Measurements from ENCODE around the gene PARD3B. TPM values are rescaled to one million over a fixed set of nuclear protein-coding genes. Genes with fewer than 3 reads are reported as not detected.

Gene PARD3B
- total RNA-seq, 2 experiments from 2014 or later = 0.16 TPM; not detected in 1

DNA sequence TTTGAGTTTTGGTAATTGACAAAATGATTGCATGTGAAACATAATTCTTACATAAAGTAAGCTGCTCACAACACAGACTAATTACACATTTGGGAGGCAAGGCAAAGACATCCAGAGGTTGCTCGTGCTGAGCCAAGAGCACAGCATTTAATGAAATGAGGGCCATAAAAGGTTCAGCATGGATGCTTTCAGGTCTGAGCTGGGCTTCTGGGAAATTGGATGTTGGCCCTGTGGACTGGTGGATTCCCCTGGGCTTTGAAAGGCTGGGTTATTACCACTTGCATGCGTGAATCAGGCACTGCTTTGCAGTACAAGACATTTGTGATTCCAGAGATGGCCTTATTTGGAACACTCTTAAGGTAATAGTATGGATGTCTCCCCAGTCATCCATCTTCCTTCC lies 603.5 kb downstream of the PARD3B start:
- Mint-ChIP-seq H3K36me3 (no peaks in the 10 kb centered on the region), H3K4me1 (no peaks in the 10 kb centered on the region), H3K9me3 (ENCODE audit: low read depth) (peaks cover 2% of the 10 kb centered on the region), H3K4me3 (no peak overlapping the region), H3K27me3 (no peaks in the 10 kb centered on the region), H3K27ac (no peak overlapping the region)
- DNase-seq = no peak
- CTCF ChIA-PET = no interaction called here
- ATAC-seq = no peak

DNA sequence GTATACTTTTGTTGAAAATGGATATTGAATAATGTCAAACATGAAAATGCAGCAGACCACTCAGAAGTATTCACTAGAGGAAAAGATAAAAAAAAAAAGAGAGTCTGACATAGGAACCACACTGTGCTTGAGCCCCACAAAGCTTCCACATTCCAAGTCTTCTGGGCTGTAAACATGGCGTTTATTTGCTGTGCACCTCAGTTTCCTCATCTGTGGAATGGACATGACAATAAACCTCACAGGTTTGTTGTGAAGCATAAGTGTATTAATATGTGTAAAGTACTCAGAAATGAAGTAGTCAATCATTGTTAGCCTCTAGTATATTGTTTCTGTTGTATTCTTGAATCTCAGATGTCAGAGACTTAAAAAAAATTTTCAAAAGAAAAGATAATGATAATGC lies 611.2 kb downstream of the PARD3B start:
- Mint-ChIP-seq H3K36me3 (no peaks in the 10 kb centered on the region), H3K4me1 (no peaks in the 10 kb centered on the region), H3K27me3 (no peaks in the 10 kb centered on the region), H3K27ac (no peak overlapping the region), H3K4me3 (no peak overlapping the region), H3K9me3 (ENCODE audit: low read depth) (peaks cover 2% of the 10 kb centered on the region)
- DNase-seq = no peak
- ATAC-seq = no peak
- CTCF ChIA-PET = no interaction called here

DNA sequence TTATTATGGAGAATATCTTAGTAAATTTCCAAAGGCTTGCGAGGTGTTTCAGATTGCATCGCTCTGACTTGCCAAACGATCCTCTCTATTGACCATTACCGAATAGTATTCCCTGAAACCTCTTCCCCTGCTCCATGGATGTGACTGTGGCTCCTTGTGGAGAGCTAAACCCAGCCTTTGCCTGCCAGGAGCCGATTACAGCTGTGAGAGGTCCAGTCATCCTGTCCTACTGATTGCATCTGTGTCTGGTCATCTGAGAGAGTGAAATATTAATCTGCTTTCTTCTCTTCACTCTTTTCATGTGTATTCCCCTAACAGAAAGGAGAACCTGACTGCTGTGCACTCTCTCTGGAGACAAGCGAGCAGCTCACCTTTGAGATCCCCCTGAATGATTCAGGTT lies 613.1 kb downstream of the PARD3B start:
- DNase-seq (no peak), ATAC-seq (no peak)
- H3K4me3 Mint-ChIP-seq = no peak overlapping the region
- CTCF ChIA-PET = no interaction called here
- no peak overlapping the region for H3K27ac Mint-ChIP-seq
- no peaks in the 10 kb centered on the region for H3K9me3 Mint-ChIP-seq (ENCODE audit: low read depth)
- H3K27me3 Mint-ChIP-seq = no peaks in the 10 kb centered on the region
- no peaks in the 10 kb centered on the region for H3K4me1 Mint-ChIP-seq
- H3K36me3 Mint-ChIP-seq = no peaks in the 10 kb centered on the region

DNA sequence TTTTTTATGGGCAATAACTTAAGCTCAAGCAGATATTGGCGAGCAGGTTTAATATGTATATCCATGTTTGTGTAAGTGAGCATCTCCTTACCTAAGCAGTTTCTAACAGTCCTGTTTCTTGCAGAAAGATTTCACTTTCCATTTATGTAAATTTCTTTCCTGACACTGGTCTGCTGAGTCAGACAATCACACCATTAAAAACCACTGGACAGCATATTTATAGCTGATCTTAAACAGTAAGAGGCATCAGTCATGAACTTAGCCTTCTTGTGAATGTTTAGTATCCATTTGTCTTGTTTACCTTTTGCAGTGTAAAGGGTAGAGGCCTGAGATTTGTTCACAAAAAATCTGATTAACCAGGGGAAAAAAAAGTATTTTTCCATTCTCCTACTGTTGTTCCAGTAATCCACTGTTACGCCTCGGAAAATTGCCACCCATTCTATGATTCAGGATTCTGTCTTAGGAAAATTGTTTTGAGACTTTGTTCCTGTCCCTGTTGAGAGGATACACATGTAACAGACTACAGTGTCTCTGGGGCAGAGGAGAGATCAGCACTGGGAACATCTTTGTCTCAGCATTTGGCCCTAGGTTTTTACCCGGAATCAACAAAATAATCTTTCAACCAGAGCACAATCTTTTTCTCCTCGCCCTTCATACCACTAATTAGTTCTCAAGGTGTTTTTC lies 616.0 kb downstream of the PARD3B start:
- H3K4me3 Mint-ChIP-seq = no peak overlapping the region
- H3K27me3 Mint-ChIP-seq = no peaks in the 10 kb centered on the region
- H3K9me3 Mint-ChIP-seq (ENCODE audit: low read depth) = no peaks in the 10 kb centered on the region
- H3K27ac Mint-ChIP-seq = no peak overlapping the region
- CTCF ChIA-PET = no interaction called here
- ATAC-seq = no peak
- H3K36me3 Mint-ChIP-seq = no peaks in the 10 kb centered on the region
- no peaks in the 10 kb centered on the region for H3K4me1 Mint-ChIP-seq
- DNase-seq = no peak

DNA sequence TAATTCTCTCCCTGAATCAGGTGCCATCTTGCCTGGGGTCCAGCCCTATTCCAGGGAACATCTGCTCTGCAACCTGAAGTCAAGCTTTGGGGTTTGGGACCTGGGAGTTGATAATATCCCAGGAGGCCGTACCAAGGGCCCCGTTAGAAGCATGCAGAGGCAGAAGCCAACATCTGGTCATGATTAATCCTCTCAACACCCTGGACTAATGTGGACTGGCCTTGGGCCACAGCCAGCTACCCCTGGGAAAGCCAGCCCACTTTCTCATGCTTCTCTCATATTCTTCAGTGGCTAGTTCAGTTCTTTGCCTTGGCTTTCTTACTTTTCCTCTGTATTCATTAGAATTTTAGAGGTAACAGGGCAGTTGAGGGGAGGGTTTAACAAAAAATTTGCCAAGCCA lies 621.5 kb downstream of the PARD3B start:
- DNase-seq (no peak), ATAC-seq (no peak)
- CTCF ChIA-PET = no interaction called here
- Mint-ChIP-seq H3K27ac (no peak overlapping the region), H3K9me3 (ENCODE audit: low read depth) (no peaks in the 10 kb centered on the region), H3K4me1 (no peaks in the 10 kb centered on the region), H3K27me3 (no peaks in the 10 kb centered on the region), H3K4me3 (no peak overlapping the region), H3K36me3 (no peaks in the 10 kb centered on the region)

DNA sequence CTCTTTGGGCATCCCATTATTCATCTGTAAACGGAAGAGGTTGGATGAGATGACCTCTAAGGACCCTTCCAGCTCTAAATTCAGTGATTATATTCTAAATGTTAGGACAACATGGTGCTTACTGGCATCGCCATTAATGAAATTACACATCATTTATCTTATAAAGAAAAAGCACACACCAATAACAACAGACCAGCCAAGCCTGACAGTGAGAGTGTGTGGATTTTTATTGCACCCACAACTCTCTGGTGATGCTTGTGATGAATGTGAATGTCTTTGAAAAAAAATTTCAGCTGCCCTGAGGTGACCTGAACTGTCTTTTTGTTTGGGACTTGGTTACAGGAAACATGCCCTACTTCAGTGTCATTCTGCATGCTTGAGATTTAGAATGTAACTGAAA lies 623.7 kb downstream of the PARD3B start:
- Mint-ChIP-seq H3K27me3 (no peaks in the 10 kb centered on the region), H3K27ac (no peak overlapping the region), H3K36me3 (no peaks in the 10 kb centered on the region), H3K4me3 (no peak overlapping the region), H3K4me1 (no peaks in the 10 kb centered on the region), H3K9me3 (ENCODE audit: low read depth) (no peaks in the 10 kb centered on the region)
- DNase-seq = no peak
- CTCF ChIA-PET = no interaction called here
- no peak for ATAC-seq

DNA sequence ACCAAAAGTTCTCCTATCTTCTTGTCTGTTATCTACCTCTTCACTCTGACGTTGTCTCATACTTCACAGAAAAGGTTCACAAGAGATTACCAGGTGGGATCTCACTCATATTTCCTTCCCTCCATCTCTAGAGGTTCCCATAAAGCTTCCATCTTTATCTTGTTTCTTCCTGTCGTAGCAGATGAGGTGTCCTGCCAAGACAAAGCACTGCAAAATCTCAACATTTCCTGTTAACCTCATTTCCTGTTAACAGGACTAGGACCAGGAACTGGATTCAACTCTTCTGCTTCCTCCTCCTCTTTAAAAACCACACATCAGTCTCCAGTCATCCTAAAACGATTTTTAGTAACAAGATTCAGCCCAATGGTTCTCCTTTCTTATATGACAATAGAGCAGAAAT lies 624.2 kb downstream of the PARD3B start:
- no peaks in the 10 kb centered on the region for H3K36me3 Mint-ChIP-seq
- H3K4me1 Mint-ChIP-seq = no peaks in the 10 kb centered on the region
- CTCF ChIA-PET = no interaction called here
- DNase-seq = no peak
- H3K4me3 Mint-ChIP-seq = no peak overlapping the region
- H3K27ac Mint-ChIP-seq = no peak overlapping the region
- H3K27me3 Mint-ChIP-seq = no peaks in the 10 kb centered on the region
- ATAC-seq = no peak
- H3K9me3 Mint-ChIP-seq (ENCODE audit: low read depth) = no peaks in the 10 kb centered on the region

DNA sequence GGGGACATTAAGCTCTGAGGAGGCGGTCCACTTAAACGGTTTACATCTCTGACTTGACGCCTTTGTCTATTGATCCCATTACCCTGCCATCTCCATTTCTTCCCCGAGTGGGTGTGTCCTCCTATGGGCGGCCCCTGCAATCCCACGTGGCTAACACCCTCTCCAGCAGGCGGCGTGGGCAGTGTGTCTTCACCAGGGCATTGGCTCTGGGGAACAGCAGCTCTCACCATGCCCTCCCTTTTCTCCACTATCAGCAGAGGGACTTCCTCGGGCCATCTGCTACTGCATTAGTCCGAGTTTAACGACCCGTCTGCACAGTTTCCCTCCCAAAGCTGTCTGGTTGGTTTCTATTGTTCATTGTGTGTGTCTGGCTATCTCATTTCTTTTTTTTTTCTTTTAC lies 625.1 kb downstream of the PARD3B start:
- Mint-ChIP-seq H3K4me1 (no peaks in the 10 kb centered on the region), H3K36me3 (no peaks in the 10 kb centered on the region), H3K4me3 (no peak overlapping the region), H3K27me3 (no peaks in the 10 kb centered on the region), H3K9me3 (ENCODE audit: low read depth) (no peaks in the 10 kb centered on the region), H3K27ac (no peak overlapping the region)
- no peak for DNase-seq
- CTCF ChIA-PET = no interaction called here
- no peak for ATAC-seq

DNA sequence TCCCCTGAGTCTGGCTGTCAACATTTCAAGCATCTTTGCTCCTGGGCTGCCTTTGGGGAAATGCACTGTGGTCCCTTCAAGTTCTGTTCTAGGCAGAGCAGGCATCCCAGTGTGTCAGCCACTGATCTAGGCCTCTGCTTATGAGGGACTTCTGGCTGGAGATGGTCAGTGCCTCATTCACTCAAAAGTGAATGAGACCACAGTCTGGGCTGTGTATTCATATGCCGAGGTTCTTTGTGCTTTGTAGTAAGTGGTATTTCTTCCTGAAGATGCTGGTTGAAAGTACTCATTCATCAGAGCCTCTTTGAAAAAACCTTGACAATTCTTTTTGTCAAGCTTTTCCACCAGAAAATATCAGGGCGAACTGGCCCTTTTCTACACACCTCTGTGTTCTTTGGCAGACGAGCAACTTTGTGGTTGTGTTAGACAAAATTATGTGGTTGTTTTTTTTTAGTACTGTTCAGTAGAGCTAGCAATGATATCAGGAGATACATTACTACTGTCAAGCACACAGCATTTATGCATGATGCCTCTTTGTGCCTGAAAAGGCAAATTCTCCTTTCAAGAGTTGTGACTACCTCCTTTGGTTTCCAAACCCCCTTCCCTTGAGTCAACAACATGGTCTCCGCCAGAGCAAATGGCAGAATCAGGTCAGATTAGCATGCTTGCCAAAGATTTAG lies 626.1 kb downstream of the PARD3B start:
- ATAC-seq (no peak), DNase-seq (no peak)
- CTCF ChIA-PET = no interaction called here
- Mint-ChIP-seq H3K27me3 (no peaks in the 10 kb centered on the region), H3K4me1 (no peaks in the 10 kb centered on the region), H3K4me3 (no peak overlapping the region), H3K9me3 (ENCODE audit: low read depth) (no peaks in the 10 kb centered on the region), H3K27ac (no peak overlapping the region), H3K36me3 (no peaks in the 10 kb centered on the region)

DNA sequence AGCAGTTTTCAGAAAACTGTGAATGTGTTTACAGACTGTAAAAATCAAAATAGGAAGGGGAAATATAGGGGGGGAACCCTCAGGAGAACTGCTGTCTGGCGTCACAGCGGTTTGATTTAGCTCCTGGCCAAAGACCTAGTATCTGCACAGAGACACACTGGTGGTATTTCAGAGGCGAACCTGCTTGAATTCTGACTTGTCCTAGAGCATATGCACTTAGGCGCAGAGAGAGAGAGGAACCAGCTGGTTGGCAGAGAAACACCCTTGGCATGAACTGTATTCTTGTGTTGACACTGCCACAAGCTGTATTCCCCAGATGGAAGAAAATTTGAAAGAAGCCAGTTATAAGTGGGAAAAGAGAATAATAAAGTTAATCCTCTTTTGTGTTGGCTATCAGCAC lies 630.6 kb downstream of the PARD3B start:
- no peak for DNase-seq
- no peaks in the 10 kb centered on the region for H3K9me3 Mint-ChIP-seq (ENCODE audit: low read depth)
- no peak overlapping the region for H3K27ac Mint-ChIP-seq
- no peaks in the 10 kb centered on the region for H3K27me3 Mint-ChIP-seq
- CTCF ChIA-PET = no interaction called here
- no peaks in the 10 kb centered on the region for H3K4me1 Mint-ChIP-seq
- no peak overlapping the region for H3K4me3 Mint-ChIP-seq
- ATAC-seq = no peak
- H3K36me3 Mint-ChIP-seq = no peaks in the 10 kb centered on the region

DNA sequence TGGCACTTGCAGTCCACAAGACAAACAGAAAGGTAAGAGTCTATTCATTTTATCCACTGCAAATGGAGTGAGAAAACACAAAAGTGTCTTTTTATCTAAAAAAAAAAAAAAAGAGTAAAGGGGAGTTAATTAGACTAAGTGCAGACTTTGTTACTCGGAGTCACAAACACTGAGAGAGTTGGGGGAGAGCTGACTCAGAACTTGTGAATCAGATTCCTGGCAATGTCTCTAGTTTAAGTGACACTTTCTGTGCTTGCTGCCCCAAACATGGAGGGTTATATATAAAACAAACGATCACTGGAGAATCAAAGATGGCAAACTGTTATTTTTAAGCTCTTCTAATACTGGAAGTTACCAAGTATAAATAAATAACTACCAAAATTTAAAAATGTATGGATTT lies 631.3 kb downstream of the PARD3B start:
- Mint-ChIP-seq H3K36me3 (no peaks in the 10 kb centered on the region), H3K27me3 (no peaks in the 10 kb centered on the region), H3K27ac (no peak overlapping the region), H3K4me3 (no peak overlapping the region), H3K4me1 (no peaks in the 10 kb centered on the region), H3K9me3 (ENCODE audit: low read depth) (no peaks in the 10 kb centered on the region)
- CTCF ChIA-PET = no interaction called here
- DNase-seq = no peak
- no peak for ATAC-seq

DNA sequence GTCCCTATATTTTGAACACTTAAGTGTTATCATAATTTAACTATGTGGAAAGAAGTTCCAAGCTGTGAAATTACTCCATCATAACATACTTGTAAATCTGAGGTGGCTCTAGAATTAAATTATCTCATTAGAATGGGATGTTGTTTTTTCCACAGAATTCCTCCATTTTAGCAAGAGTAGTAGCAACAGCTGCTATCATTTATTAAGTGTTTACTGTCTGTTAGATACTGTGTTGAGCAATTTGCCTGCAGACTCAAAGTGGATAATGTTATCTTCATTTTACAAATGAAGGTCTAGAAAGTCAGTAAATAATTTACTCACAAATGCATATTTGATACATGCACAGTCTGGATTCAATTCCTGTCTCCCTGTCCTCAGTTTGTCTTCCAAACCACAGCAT lies 632.3 kb downstream of the PARD3B start:
- no peaks in the 10 kb centered on the region for H3K27me3 Mint-ChIP-seq
- H3K9me3 Mint-ChIP-seq (ENCODE audit: low read depth) = no peaks in the 10 kb centered on the region
- CTCF ChIA-PET = no interaction called here
- H3K36me3 Mint-ChIP-seq = no peaks in the 10 kb centered on the region
- no peak overlapping the region for H3K27ac Mint-ChIP-seq
- no peak for DNase-seq
- no peak overlapping the region for H3K4me3 Mint-ChIP-seq
- H3K4me1 Mint-ChIP-seq = no peaks in the 10 kb centered on the region
- ATAC-seq = no peak

DNA sequence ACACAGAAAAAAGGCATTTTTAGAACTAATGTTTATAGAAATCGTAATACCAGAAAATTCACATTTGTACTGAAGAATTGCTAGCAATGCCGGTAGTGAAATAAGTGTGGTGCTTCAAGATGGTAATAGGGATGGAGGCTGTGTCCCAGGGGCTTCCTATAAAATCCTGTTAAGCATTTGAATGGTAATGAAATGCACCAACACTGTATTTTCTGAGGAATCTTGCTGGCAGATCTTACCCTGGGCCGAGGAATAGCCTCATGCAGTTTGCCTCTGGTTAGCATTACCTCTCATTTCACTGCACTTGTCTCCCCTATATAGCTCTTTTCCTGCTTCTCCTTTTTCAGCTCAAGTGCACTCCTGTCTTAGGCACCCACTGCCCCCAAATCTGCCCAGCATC lies 635.5 kb downstream of the PARD3B start:
- Mint-ChIP-seq H3K36me3 (no peaks in the 10 kb centered on the region), H3K27me3 (no peaks in the 10 kb centered on the region)

DNA sequence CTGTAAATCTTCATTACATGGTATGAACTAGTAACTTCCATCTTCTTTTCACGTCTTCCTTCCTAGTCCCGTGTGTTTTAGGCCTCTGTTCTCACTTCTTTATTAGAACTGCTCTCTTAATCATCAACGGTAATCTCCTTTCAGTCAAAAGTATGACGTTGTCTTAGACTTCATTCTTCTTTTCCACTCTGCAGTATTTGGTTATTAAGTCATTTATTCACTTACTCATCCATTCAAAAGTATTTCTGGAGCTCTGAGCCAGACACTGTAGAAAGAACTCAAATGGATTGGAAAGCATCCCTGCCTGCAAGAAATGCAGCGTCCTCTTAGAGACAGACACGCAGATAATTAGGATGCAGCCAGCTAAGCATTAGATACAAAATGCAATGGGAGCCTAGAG lies 642.5 kb downstream of the PARD3B start:
- CTCF ChIA-PET = no interaction called here
- Mint-ChIP-seq H3K4me1 (no peaks in the 10 kb centered on the region), H3K27ac (no peak overlapping the region), H3K9me3 (ENCODE audit: low read depth) (no peaks in the 10 kb centered on the region), H3K4me3 (no peak overlapping the region), H3K36me3 (no peaks in the 10 kb centered on the region), H3K27me3 (no peaks in the 10 kb centered on the region)
- DNase-seq (no peak), ATAC-seq (no peak)

More for the DNA sequence above, 635.5 kb downstream of the PARD3B start:
- Mint-ChIP-seq H3K9me3 (ENCODE audit: low read depth) (no peaks in the 10 kb centered on the region), H3K4me3 (no peak overlapping the region), H3K27ac (no peak overlapping the region), H3K4me1 (no peaks in the 10 kb centered on the region)
- DNase-seq (no peak), ATAC-seq (no peak)
- CTCF ChIA-PET = no interaction called here
